HTERT RPE-1 (cell line): ENCODE data around the gene OPN1LW.
"Not testable (repeated sequence)": the region's sequence is repeated elsewhere in the genome, so short reads cannot be mapped to it uniquely, and the experiment has no call there.

Experiments
- in situ Hi-C: fragments of 300-500 bp; cut with MboI; formaldehyde crosslinking; loops from 4 replicates; pipeline ENCODE4 v1.14.3; 2020; ENCODE audit warnings: low sequenced_read_pairs

Gene OPN1LW

GRCh38 chrX:154144010-154144409 lies at the start of gene OPN1LW:
TSS of gene OPN1LW (plus strand) at chrX:154144243. CDS start at chrX:154144284, 41 bp downstream.
- in situ Hi-C loops, result not testable (repeated sequence)

GRCh38 chrX:154094833-154095232 lies 49.2 kb upstream of the OPN1LW start:
- in situ Hi-C loops, result no loop called here

GRCh38 chrX:154096140-154097002 lies 47.7 kb upstream of the OPN1LW start:
- in situ Hi-C loops, result no loop called here

- in situ Hi-C loops, result no loop called here
Measured at GRCh38 chrX:154097003-154097588, 46.9 kb upstream of the OPN1LW start.

GRCh38 chrX:154097589-154098541 lies 46.2 kb upstream of the OPN1LW start, which contains the start of gene MECP2:
TSS of gene MECP2 (minus strand) at chrX:154097717.
- in situ Hi-C loops, result no loop called here

GRCh38 chrX:154098551-154098950 lies 45.5 kb upstream of the OPN1LW start:
- in situ Hi-C loops, result no loop called here

- in situ Hi-C loops, result no loop called here
Measured at GRCh38 chrX:154113729-154114128, 30.3 kb upstream of the OPN1LW start.

GRCh38 chrX:154114652-154115051 lies 29.4 kb upstream of the OPN1LW start:
- in situ Hi-C loops, result no loop called here

- in situ Hi-C loops, result no loop called here
Measured at GRCh38 chrX:154115071-154115470, 29.0 kb upstream of the OPN1LW start.

- in situ Hi-C loops, result no loop called here
Measured at GRCh38 chrX:154115750-154116149, 28.3 kb upstream of the OPN1LW start.

GRCh38 chrX:154116426-154117211 lies 27.4 kb upstream of the OPN1LW start:
- in situ Hi-C loops, result no loop called here

GRCh38 chrX:154117566-154117965 lies 26.5 kb upstream of the OPN1LW start:
- in situ Hi-C loops, result no loop called here

GRCh38 chrX:154120567-154120966 lies 23.5 kb upstream of the OPN1LW start:
- in situ Hi-C loops, result no loop called here

GRCh38 chrX:154121207-154121606 lies 22.8 kb upstream of the OPN1LW start:
- in situ Hi-C loops, result no loop called here

GRCh38 chrX:154121961-154122360 lies 22.1 kb upstream of the OPN1LW start:
- in situ Hi-C loops, result no loop called here

- in situ Hi-C loops, result no loop called here
Measured at GRCh38 chrX:154123241-154124219, 20.5 kb upstream of the OPN1LW start.

GRCh38 chrX:154125391-154126040 lies 18.5 kb upstream of the OPN1LW start:
- in situ Hi-C loops, result no loop called here

- in situ Hi-C loops, result no loop called here
Measured at GRCh38 chrX:154126101-154126500, 17.9 kb upstream of the OPN1LW start.

- in situ Hi-C loops, result no loop called here
Measured at GRCh38 chrX:154131955-154132354, 12.1 kb upstream of the OPN1LW start.
